Activated naive CD4-positive, alpha-beta T cell treated with Interleukin-2 at 50 U/mL for 16 hours (primary cell): ENCODE measurements around the gene RNF19B.

Experiments
- DNase-seq: peaks from one replicate; pipeline ENCODE4 v3.0.0-alpha.2; 2020

RNF19B gene

GRCh38 chr1:32900956-32901822 is 63.4 kb downstream of the RNF19B start, which contains the start of gene TMEM54:
TMEM54 (minus strand) TSS chr1:32901389; CDS start chr1:32901238, 151 bp downstream.
- peak; percentile 13 for DNase-seq

- DNase-seq, result no peak
Measured at GRCh38 chr1:32900371-32900955, 64.1 kb downstream of the RNF19B start.

- DNase-seq, result no peak
Measured at GRCh38 chr1:32899586-32900296, 64.9 kb downstream of the RNF19B start.

GRCh38 chr1:32898958-32899357 is 65.7 kb downstream of the RNF19B start:
- DNase-seq, result no peak

- DNase-seq, result no peak
Measured at GRCh38 chr1:32898056-32898455, 66.6 kb downstream of the RNF19B start.

GRCh38 chr1:32897082-32898049 is 67.2 kb downstream of the RNF19B start:
- no peak for DNase-seq

- DNase-seq, result no peak
Measured at GRCh38 chr1:32896451-32896850, 68.2 kb downstream of the RNF19B start.

GRCh38 chr1:32895325-32896215 is 69.0 kb downstream of the RNF19B start:
- no peak for DNase-seq

- DNase-seq, result no peak
Measured at GRCh38 chr1:32894681-32895080, 69.9 kb downstream of the RNF19B start.

- DNase-seq, result no peak
Measured at GRCh38 chr1:32894019-32894600, 70.5 kb downstream of the RNF19B start.

GRCh38 chr1:32893198-32894018 is 71.2 kb downstream of the RNF19B start:
- DNase-seq, result peak; percentile 29

- peak; percentile 40 for DNase-seq
Measured at GRCh38 chr1:32892368-32893197, 72.0 kb downstream of the RNF19B start.

GRCh38 chr1:32891630-32892029 is 73.0 kb downstream of the RNF19B start:
- DNase-seq, result no peak

GRCh38 chr1:32891241-32891570 is 73.4 kb downstream of the RNF19B start:
- DNase-seq, result no peak

GRCh38 chr1:32890516-32891240 is 73.9 kb downstream of the RNF19B start:
- no peak for DNase-seq

- DNase-seq, result no peak
Measured at GRCh38 chr1:32889731-32890278, 74.8 kb downstream of the RNF19B start.

GRCh38 chr1:32888677-32889420 is 75.8 kb downstream of the RNF19B start:
- no peak for DNase-seq
